ENCODE results near the gene TALDO1.

GRCh38 chr11:708511-708910 is 38.8 kb upstream of the TALDO1 start:
- TF ChIP-seq BHLHE40 (IDR thresholded peaks at IDR 0.05; ENCODE audit: borderline replicate concordance) (no peak), ELF4 (IDR thresholded peaks at IDR 0.05) (no peak), FOXM1 (IDR thresholded peaks at IDR 0.05; ENCODE audit: borderline replicate concordance) (no peak), FOXK2 (IDR thresholded peaks at IDR 0.05) (no peak), LEF1 (IDR thresholded peaks at IDR 0.05; ENCODE audit: borderline replicate concordance) (no peak), SP1 (IDR thresholded peaks at IDR 0.05) (no peak), HDGF (IDR thresholded peaks at IDR 0.05; ENCODE audit: borderline replicate concordance) (no peak), ZNF384 (IDR thresholded peaks at IDR 0.05) (no peak), SUZ12 (IDR thresholded peaks at IDR 0.05) (no peak), ARNT (IDR thresholded peaks at IDR 0.05) (no peak), FOXA1 (IDR thresholded peaks at IDR 0.05) (no peak), TARDBP (IDR thresholded peaks at IDR 0.05) (no peak), PKNOX1 (IDR thresholded peaks at IDR 0.05) (no peak)
